ENCODE data around the gene PCID2.

DNA sequence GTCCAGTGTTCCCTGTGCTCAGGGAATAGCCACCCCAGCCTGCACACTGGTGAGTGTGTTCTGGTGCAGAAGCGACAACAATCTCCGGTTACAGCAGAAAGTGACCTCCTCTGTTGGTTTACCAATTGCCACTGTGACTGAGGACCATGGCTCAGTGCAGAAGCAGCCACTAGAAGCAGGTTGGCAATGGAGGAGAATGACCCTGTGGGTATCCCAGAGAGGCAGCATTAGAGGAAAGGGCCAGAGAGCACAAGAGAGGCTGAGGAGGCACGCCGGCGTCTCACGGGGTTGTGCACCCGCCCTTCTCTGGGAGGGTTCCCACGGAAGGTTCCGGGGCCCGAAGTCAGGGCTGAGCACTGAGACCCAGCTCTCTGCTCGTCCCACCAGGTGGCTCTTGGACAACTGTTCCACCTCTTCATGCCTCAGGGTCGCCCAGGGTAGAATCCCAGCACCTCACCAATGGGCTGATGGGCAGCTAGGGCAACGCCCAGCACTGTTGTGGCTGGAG, 36.0 kb downstream of the PCID2 start:
- TF ChIP-seq CTCF (IDR thresholded peaks at IDR 0.05; ENCODE audit: low read depth, low read length) = no peak
- TF ChIP-seq MAX (IDR thresholded peaks at IDR 0.05; ENCODE audit: low read depth, low read length) = no peak
